Large intestine (tissue), 3 donors: ENCODE data around the gene CSNK1E. TPM values are rescaled to one million over a fixed set of nuclear protein-coding genes. Genes with fewer than 3 reads are reported as not detected.
A peak's percentile ranks its signal among the peaks of the same experiment; 100 is the strongest.

Experiments
- DNase-seq, 2 donors: peaks; one replicate each; pipeline versions ENCODE4 v3.0.0 to v3.0.0-alpha.2; 2013
- H3K27ac ChIP-seq: one replicate; pipeline ENCODE4 v1.5.1; 2013; ENCODE audit warnings: low read length
- H3K27me3 ChIP-seq: 2 replicates; pipeline ENCODE4 v1.6.1; 2013; ENCODE audit warnings: low read length; ENCODE audit not compliant: control insufficient read depth, insufficient read depth
- H3K36me3 ChIP-seq: 2 replicates; pipeline ENCODE4 v1.6.1; 2013; ENCODE audit warnings: low read length; ENCODE audit not compliant: control insufficient read depth, insufficient read depth
- H3K4me1 ChIP-seq: one replicate; pipeline ENCODE4 v1.6.1; 2013; ENCODE audit warnings: low read length; ENCODE audit not compliant: control insufficient read depth, insufficient read depth
- H3K4me3 ChIP-seq: one replicate; pipeline ENCODE4 v1.5.1; 2013; ENCODE audit warnings: low read length
- H3K9me3 ChIP-seq: one replicate; pipeline ENCODE4 v1.6.1; 2013; ENCODE audit warnings: mild to moderate bottlenecking, low read depth, low read length, moderate library complexity; ENCODE audit not compliant: control insufficient read depth
- WGBS: methylation state at CpG from one replicate; pipeline ENCODE4 v1.1.5; 2013; ENCODE audit warnings: low lambda C conversion rate; ENCODE audit not compliant: insufficient coverage; 5-methylcytosine and 5-hydroxymethylcytosine counted together
- polyA plus RNA-seq: library from polyadenylated mRNA; unstranded; fragments of 120-200 nt; gene quantifications from one replicate; pipeline ENCODE4 v1.2.1, GENCODE V29; 2013

The CSNK1E gene
- polyA plus RNA-seq, 1 donor = 125 TPM

DNA sequence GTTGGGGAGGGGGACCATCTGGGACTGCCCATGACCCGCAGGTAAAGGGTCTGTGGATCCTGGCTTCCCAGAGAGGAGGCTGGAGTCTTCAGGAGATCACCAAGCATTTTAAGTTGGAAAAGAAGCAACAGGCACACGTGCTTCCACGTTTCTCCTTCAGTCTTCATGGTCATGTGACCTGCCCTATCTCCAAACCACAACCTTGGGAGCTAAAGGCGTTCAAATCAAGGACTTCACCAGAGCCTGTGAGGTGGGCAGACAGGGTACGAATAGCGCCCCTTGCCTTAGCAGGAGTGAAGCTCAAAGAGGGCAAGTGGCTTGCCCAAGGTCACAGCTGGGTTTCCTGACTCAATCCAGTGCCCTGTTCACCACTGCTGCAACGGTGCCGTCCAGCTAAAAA, 51.1 kb downstream of the CSNK1E start:
- Histone ChIP-seq H3K4me1 (peaks cover 28% of the 10 kb centered on the region), H3K27ac (no peak overlapping the region), H3K4me3 (no peak overlapping the region), H3K27me3 (no peaks in the 10 kb centered on the region), H3K36me3 (peaks cover 12% of the 10 kb centered on the region), H3K9me3 (no peaks in the 10 kb centered on the region)
- DNase-seq = peak in 1 of 2 donors; percentile 55
- no CpG with 5 or more reads among the region's 8 CpGs for WGBS

- Histone ChIP-seq H3K27me3 (no peaks in the 10 kb centered on the region), H3K27ac (no peak overlapping the region), H3K36me3 (peaks cover 10% of the 10 kb centered on the region), H3K4me1 (peaks cover 33% of the 10 kb centered on the region), H3K9me3 (no peaks in the 10 kb centered on the region), H3K4me3 (no peak overlapping the region)
- no peak for DNase-seq
- no CpG with 5 or more reads among the region's 6 CpGs for WGBS
These were observed 52.9 kb downstream of the CSNK1E start for GRCh38 chr22:38264322-38264843.

DNA sequence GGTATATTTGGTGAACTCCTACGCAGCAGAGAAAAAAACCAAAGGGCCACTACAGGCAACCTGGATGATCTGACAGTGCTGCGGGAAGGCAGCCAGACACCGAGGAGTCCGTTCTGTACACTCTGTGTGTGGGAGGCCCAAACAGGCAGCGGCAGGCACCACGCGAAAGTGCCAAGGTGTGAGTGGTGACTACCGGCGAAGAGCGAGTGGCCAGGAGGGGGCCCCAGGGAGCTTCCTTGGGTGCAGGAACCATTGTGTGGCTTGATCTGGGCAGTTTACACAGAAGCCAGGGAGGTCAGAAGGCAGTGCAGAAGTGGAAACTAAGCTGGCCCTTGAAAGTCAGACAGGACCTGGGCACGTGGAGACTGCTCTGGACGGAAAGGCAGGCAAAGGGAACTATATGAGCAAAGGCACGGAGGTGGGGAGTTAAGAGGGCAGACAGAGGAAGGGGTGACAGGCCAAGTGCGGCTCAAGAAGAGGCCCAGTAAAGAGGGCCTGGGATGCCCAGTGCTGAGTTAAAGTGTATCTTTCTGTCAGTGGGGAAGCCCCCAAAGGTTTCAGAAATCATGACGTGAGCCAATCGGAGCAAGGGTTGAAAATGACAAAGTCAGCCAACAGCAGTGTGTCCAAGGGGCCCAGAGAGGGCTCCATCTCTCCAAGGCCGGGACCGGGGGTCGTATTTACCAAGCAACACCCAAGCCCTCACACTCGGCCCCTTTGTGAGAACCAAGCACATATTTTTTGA, 55.0 kb downstream of the CSNK1E start:
- Histone ChIP-seq H3K36me3 (peaks cover 6% of the 10 kb centered on the region), H3K4me3 (no peak overlapping the region), H3K9me3 (no peaks in the 10 kb centered on the region), H3K27ac (no peak overlapping the region), H3K27me3 (no peaks in the 10 kb centered on the region), H3K4me1 (peaks cover 55% of the 10 kb centered on the region)
- DNase-seq = peak in 1 of 2 donors; percentile 41
- 100% methylated on average over 1 of the region's 20 CpGs for WGBS

- H3K4me1 ChIP-seq = peaks cover 55% of the 10 kb centered on the region
- DNase-seq = peak; percentile 47 to 62
These were observed 56.2 kb downstream of the CSNK1E start for GRCh38 chr22:38260761-38261681.

GRCh38 chr22:38259370-38259769, 57.9 kb downstream of the CSNK1E start:
- Histone ChIP-seq H3K36me3 (peaks cover 6% of the 10 kb centered on the region), H3K9me3 (no peaks in the 10 kb centered on the region), H3K27me3 (no peaks in the 10 kb centered on the region), H3K4me1 (peaks cover 52% of the 10 kb centered on the region), H3K27ac (no peak overlapping the region), H3K4me3 (no peak overlapping the region)
- DNase-seq = no peak
- no CpG with 5 or more reads among the region's 8 CpGs for WGBS

More at GRCh38 chr22:38260761-38261681, 56.2 kb downstream of the CSNK1E start:
- H3K4me3 ChIP-seq = no peak overlapping the region
- H3K27ac ChIP-seq = peak overlapping the region; percentile 10
- no CpG with 5 or more reads among the region's 15 CpGs for WGBS
- peaks cover 6% of the 10 kb centered on the region for H3K36me3 ChIP-seq
- H3K9me3 ChIP-seq = no peaks in the 10 kb centered on the region
- no peaks in the 10 kb centered on the region for H3K27me3 ChIP-seq

- Histone ChIP-seq H3K36me3 (peaks cover 3% of the 10 kb centered on the region), H3K27me3 (no peaks in the 10 kb centered on the region), H3K4me1 (peaks cover 52% of the 10 kb centered on the region), H3K27ac (peak overlapping the region; percentile 95), H3K4me3 (no peak overlapping the region), H3K9me3 (no peaks in the 10 kb centered on the region)
- no CpG with 5 or more reads among the region's 8 CpGs for WGBS
- peak; percentile 34 to 41 for DNase-seq
These were observed 58.3 kb downstream of the CSNK1E start for GRCh38 chr22:38258895-38259294.

GRCh38 chr22:38257650-38258250, 59.5 kb downstream of the CSNK1E start:
- WGBS = no CpG with 5 or more reads among the region's 4 CpGs

DNA sequence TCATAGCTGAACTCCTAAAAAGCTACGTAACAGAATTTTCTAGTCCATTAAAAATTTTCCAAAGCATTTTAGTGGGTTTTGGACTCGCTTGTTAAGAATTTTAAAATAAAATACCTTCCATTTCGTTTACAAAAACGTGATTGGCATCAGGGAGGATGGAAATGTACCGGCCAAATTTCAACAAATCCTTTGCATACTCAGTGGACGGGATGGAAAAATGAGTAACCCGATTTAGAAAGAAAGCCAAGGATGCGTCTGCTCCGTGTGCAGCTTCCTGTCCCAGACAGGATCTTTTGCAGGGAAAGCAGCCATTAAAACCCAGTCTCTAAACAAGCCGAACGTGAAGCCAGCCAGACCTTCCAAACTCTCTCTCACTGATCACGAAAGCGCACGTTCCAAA, 60.1 kb downstream of the CSNK1E start:
- Histone ChIP-seq H3K9me3 (no peaks in the 10 kb centered on the region), H3K27me3 (no peaks in the 10 kb centered on the region), H3K27ac (peak overlapping the region; percentile 95), H3K4me3 (peak overlapping the region; percentile 21), H3K36me3 (peaks cover 4% of the 10 kb centered on the region), H3K4me1 (peaks cover 46% of the 10 kb centered on the region)
- no peak for DNase-seq
- 95% methylated on average over 4 of the region's 14 CpGs for WGBS

More at GRCh38 chr22:38257650-38258250, 59.5 kb downstream of the CSNK1E start:
- Histone ChIP-seq H3K36me3 (no peaks in the 10 kb centered on the region), H3K4me1 (peaks cover 51% of the 10 kb centered on the region), H3K27me3 (no peaks in the 10 kb centered on the region), H3K27ac (peak overlapping the region; percentile 95), H3K4me3 (peak overlapping the region; percentile 21), H3K9me3 (no peaks in the 10 kb centered on the region)
- peak; percentile 88 to 94 for DNase-seq

GRCh38 chr22:38255697-38256096, 61.5 kb downstream of the CSNK1E start:
- no CpG with 5 or more reads among the region's 2 CpGs for WGBS
- no peaks in the 10 kb centered on the region for H3K9me3 ChIP-seq
- DNase-seq = no peak
- H3K4me3 ChIP-seq = no peak overlapping the region
- no peaks in the 10 kb centered on the region for H3K27me3 ChIP-seq
- no peak overlapping the region for H3K27ac ChIP-seq
- H3K4me1 ChIP-seq = peaks cover 32% of the 10 kb centered on the region
- peaks cover 4% of the 10 kb centered on the region for H3K36me3 ChIP-seq

DNA sequence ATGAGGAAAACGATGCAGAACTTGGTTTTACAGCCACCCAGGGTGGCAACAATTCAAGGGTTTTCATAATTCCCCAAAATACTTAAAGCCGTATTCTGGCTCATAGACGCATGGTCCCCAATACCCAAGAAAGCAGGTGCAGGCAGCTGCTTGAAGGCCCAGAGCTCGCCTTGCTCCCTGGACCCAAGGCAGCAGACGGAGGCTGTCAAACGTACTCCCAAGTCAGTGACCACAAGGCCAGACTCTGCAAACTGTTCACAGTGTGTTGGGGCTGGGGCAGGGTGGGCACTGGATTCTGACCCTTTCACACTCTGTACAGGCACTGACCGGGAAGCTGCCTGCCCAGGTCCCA, 65.9 kb downstream of the CSNK1E start:
- H3K27ac ChIP-seq = no peak overlapping the region
- no peaks in the 10 kb centered on the region for H3K4me1 ChIP-seq
- no peaks in the 10 kb centered on the region for H3K27me3 ChIP-seq
- no CpG with 5 or more reads among the region's 7 CpGs for WGBS
- peaks cover 11% of the 10 kb centered on the region for H3K9me3 ChIP-seq
- no peak overlapping the region for H3K4me3 ChIP-seq
- no peak for DNase-seq
- peaks cover 27% of the 10 kb centered on the region for H3K36me3 ChIP-seq
